HG03565 (cell line): ENCODE measurements around the gene KIF19.
"Not testable (repeated sequence)": the region's sequence is repeated elsewhere in the genome, so short reads cannot be mapped to it uniquely, and the experiment has no call there.

Experiments
- ATAC-seq: cut with Tn5 transposase; IDR thresholded peaks from one replicate; pipeline ENCODE4 v1.9.1; 2021; ENCODE audit warnings: mild to moderate bottlenecking, moderate library complexity; ENCODE audit not compliant: unreplicated experiment

The KIF19 gene

DNA sequence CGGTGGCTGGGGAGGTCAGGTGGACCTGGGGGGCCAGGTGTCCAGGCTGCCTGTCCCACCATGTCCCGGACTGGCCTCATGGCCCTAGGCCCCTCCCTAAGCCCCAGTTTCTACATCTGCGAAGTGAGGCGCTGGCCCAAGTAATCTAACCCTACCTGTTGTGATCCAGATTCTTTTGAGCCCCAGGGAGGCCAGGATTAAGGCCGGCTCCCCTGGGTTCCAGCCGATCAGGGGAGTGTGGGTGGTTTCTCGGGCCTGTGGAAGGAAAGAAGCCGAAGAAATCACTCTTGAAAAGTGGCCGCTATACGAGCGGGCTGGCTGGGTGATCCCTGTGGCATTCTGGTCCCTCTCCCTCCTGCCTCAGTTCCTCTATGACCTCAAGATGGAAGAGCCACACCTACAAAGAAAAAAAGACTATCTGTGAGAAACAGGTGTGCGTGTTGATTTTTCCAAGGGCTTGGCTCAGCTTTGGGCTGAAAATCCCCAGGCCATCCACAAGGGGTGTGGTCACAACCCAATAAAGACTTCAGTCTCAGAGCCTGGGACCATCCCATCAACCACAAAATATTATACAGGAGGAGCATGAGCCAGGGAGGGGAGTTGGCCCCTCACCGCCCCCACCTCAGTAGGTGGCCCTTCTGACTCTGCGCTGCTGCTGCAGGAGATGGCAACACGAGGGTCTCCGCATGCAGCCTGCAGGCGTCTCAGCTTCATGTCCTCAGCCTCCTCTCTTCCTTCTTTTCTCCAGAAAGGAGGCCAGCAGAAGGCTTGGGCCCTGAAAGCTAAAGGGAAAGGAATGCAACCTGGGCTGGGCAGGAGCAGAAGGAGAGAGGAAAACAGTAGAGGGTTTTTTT, 61.6 kb downstream of the KIF19 start:
- ATAC-seq: no peak

DNA sequence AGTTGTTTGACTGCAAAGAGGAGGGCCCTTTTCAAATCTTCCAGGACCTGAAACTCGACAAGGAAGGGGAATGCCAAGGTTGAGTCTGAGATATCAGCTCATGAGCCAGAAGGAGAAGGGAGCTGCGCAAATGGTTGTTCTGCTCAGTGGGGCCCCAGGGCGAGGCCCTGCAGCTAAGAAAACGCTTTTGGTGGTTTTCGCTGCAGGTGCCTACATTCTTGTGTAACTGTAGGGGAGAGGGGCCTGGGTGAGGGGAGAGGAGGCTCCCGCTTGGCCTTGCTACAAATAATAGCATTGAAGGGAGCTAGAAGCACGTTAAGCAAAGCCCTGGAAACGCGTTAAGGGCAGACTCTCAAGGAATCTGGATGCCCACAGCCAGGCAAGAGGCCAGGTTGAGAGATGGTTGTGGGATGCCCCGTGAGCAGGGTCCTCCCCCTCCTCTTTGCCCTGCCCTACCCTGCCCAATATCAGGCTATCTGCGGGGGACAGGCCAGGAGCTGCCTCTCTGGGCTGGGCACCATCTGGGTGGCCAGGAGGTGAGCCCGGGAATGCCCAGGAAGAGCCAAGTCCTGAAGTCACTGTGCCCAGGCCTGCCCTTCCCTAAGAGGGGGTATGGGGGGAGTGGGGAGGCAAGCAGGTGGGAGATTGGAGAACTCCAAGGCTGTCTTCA, 63.2 kb downstream of the KIF19 start:
- no peak for ATAC-seq

DNA sequence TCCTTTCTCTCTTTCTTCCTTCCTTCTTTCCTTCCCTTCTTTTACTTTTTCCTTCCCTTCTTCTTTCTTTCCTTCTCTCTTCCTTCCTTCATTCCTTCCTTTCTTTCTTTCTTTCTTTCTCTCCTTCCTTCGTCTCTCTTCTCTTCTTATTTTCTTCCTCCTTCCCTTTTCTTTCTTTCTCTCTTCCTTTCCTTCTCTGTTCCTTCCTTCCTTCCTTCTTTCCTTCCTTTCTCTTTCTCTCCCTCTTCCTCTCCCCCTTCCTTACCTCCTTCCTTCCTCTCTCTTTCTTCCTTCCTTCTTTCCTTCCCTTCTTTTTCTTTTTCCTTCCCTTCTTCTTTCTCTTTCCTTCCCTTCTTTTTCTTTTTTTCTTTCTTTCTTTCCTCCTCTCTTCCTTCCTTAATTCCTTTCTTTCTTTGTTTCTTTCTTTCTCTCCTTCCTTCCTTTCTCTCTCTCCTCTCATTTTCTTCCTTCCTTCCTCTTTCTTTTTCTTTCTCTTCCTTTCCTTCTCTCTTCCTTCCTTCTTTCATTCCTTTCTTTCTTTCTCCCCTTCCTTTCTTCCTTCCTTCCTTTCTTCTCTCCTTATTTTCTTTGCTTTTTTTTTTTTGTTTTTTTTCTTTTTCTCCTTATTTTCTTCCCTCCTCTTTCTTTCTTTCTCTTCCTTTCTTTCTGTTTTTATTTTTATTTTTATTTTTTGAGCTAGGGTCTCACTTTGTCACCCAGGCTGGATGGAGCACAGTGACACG, 64.1 kb downstream of the KIF19 start:
- no peak for ATAC-seq

DNA sequence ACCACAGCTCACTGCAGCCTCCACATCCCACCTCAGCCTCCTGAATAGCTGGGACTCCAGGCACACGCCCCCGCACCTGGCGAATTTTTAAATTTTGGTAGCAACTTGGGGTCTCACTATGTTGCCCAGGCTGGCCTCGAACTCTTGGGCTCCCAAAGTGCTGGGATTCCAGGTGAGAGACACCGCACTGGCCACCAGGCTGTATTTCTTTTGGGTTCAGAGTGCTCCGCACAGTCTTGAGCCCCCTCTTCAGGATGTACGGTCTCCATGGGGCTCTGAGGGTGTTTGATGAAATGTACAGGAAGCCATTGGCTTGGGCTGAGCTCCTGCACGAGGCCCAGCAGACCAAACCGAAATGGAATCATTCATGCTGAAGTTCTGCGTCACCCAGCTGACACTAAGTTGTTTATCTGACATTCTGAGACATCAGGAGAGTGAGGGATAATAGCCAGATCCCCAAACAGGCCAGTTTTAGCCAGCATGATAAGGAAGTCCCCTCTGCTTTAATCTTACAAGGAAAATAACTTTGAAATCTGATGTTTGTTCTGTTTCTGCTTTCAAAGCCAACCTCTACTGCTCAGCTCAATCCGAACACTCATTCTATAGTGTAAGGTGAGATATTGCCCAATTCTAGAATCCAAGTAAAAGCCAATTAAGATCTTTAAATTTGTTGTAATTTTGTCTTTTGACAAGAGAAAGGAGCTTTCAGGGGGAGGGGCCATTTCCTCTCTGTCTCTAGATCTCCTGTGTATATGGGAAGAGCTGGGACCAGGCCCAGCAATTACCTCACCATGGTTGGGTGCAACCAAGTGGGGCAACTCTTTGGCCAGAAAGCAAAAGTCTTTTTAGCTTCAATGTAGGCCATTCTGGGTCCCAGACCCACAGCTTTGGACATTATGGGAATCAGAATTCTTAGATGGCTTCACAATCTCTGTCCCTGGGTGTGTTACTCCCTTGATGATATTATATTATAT, 64.9 kb downstream of the KIF19 start:
- ATAC-seq: no peak

DNA sequence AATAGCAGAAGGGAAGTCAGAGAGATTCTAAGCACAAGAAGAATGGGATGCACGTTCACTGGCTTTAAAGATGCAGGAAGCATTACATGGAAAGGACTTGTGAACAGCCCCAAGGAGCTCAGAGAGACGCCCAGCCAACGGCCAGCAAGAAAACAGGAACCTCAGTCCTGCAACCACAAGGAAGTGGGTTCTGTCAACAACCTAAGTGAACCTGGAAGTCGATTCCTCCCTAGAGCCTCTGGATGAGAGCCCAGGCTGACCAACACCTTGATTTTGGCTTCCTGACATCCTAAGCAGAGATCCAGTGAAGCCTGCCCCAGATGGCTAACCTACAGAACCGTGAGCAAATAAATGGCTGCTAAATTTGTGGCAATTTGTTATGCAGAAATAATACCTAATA, 65.7 kb downstream of the KIF19 start:
- ATAC-seq: no peak

DNA sequence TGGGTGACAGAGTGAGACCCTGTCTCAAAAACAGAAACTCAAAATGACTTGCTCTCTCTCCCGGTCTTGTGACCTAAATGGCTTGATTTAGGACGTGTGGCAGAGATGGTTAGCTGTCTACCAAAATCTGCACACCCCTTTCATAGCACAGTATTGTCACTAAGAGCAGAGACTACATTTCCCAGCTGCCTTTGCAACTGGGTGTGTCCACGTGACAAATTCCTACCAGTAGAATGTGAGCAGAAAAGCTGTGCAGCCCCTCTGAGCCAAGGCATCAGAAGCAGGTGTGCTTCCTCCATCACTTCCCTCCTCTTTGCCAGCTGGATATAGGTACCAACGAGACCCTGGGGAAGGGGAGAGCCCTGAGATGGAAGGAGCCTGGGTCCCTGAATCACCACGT, 66.8 kb downstream of the KIF19 start:
- ATAC-seq: no peak

DNA sequence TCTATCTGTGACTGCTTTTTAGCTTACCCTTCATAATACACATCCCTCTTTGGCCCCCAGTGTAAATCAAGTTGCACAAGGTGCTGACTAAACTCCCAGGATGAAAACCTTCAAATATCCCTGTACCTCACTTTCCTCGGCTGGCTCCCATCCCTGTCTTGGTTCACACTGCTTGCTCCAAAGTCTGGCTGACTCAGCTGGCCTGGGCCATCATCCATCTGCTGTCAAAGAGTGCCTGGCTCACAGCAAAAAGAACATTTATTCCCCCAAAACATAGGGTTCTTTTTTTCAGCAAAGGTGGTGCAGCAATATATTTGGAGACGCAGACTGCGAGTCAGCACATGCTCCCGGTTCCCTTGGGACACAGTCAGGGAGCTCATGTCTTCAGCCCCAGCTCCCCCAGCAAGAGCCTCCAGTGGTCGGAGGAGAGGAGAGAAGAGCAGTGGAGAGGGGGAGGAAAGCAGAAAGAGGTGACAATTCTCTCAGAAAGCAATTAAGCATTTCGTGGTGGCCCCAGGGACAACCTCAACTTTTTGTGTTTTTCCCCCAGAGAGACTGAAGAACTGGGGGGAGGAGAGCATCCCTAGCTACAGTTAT, 67.4 kb downstream of the KIF19 start:
- no peak for ATAC-seq

DNA sequence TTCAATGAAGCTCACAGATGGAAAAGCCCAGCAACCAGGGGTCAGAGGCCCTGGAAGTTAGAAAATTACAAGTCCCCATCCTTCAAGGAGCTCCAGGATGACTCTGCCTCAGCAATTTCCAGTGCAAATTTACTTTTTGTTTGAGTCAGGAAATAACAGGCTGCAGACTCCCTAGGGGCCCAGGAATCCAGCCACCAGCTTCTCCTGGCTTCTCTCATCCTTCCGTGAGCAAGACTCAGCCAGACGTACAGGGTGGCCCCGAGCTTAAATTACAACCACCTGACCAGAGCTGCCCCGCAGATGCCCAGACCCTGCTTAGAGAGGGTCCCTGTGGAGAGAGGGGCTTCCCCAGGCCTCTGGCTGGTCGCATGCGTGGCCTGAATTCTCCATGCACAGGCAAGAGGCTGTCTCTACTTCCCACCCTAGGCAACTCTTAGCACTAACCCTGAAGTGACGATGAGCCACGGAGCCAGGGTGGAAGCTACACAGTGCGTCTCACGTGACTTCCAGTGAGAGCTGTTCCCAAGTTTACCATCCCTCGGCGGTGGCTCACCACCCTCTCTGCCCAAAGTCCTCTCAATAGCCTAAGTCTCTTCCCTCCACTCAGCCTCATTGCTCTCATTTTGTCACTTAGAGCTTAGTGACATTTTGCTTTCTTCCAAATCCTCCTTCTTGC, 68.4 kb downstream of the KIF19 start:
- no peak for ATAC-seq

DNA sequence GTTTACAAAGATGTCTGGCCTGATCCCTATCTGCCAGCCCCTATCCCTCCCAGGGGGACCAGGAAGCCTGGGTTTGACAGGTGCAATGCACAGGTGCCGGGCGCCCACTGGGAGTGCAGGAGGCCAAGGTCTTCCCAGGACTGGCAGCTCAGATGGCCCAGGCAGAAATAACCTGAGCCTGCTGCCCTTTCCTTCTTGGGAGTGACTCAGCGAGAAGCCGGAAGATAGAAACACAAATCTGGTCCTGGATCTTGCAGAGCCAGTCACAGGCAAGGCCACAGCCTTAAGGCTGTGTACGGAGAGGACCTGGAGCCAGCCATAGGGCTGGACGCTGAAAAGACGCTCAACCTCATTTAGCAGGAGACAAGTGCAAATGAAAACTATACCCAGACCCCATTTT, 69.0 kb downstream of the KIF19 start:
- no peak for ATAC-seq

DNA sequence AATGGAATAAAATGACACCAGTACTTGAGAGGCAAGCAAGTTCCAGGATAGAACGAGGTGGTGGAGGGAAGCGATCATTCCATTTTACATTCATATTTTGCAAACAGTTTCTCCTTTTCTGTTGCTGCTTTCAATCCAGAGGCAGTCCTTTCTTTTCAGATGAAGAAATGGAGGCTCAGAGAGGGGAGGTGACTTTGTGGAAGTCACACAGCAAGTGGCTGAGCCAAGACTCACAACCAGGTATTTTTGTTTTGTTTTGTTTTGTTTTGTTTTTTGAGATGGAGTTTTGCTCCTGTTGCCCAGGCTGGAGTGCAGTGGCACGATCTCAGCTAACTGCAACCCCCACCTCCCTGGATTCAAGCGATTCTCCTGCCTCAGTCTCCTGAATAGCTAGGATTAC, 70.5 kb downstream of the KIF19 start:
- no peak for ATAC-seq

DNA sequence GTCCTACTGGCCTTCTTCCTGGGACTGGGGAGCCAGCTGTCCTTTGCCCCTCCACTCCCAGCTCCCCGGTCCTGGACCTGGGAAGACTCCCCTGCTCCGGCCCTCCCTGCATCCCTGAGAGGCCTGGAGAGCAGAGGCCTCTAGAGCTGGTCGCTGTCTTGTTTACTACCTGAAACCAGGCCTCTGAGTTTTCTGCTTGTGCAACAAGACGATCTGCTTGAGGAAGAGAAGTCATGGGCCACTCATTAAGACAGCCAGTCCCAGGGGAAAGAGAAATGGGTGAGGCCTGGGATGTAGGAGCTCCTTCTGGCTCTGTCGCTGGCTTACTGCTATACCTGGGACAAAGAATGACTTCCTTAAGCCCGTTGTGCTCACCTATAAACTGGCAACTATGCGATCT, 76.0 kb downstream of the KIF19 start:
- ATAC-seq: no peak

DNA sequence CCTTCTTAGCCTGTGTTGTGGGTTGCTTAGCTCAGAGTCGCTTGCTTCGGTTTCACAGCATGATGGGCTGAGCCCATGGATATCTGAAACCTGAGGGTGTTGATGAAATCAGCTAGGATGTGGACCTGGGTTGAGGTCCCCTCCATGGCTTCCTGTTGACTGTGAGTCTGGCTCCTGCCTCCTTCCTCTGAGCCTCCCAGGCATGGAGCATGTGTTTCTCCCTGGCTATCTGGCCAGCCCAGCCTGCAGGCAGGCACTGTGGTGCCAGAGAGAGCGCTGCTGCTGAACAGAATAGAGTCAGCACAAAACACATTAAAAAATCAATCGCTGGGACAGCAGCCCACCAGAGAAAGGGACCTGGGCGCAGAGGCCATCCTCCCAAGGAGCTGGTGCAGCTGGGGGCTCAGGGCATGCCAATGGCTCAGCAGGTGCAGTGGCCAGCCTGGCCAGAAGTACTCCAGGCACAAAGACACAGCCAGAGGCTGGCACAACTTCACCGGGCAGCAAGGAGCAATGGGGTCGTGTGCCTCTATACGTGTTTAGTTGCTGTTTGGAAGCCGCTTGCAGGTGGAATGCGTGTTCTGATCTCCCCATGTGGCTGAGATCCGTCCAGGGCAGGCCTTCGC, 77.6 kb downstream of the KIF19 start:
- ATAC-seq: no peak

DNA sequence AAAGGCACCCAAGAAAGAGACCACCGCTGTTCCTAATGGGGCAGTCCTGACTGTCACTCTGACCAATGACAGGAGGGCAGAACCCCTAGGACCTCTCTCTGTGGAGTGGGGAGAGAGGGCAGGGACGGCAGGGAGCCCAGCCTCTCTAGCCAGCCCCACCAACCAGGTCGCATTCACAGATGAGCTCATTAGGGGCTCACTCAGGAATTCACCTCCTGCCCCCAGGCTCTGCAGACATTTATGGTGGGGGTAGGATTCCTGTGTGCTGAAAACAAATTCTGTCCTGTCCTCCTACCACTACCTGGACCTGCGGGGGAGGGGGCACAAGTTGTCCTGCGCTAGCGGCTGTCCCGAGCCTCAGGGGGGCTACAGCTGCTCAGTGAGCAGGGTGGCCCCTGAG, 78.2 kb downstream of the KIF19 start:
- ATAC-seq: no peak

DNA sequence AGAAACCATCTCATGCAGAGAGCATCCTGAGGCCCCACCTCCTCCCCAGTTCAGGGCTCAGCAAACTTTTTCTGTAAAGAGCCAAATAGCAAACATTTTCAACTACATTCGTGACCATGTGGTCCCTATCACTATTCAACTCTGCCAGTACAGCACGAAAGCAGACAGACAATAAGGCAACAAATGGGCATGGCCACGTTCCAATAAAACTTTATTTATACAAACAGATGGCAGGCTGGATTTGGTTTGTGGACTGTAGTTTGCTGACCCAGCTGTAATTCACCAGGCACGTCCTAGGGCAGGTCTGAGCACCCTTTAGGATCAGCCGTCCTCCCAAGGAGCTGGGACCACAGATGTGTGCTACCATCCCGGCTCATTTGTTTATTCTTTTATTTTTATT, 78.8 kb downstream of the KIF19 start:
- ATAC-seq: no peak

DNA sequence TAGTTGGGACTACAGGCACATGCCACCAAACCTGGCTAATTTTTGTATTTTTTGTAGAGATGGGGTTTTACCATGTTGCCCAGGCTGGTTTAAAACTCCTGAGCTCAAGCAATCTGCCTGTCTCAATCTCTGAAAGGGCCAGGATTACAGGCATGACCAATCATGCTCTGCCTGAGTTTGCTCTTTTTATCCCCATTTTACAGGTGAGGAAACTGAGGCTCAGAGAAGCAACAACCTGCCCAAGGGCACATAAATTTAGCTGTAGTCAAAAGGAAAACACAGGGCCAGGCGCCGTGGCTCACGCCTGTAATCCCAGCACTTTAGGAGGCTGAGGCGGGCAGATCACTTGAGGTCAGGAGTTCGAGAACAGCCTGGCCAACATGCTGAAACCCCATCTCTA, 79.3 kb downstream of the KIF19 start:
- not testable (repeated sequence) for ATAC-seq
